NCI-H460 (cell line): Measurements from ENCODE around the gene CGB1. TPM values are rescaled to one million over a fixed set of nuclear protein-coding genes. Genes with fewer than 3 reads are reported as not detected.
A peak's percentile ranks its signal among the peaks of the same experiment; 100 is the strongest.

ENCODE experiments used
- DNase-seq: peaks from one replicate; pipeline ENCODE4 v3.0.0-alpha.2; 2016; ENCODE audit warnings: low read depth; ENCODE audit errors: extremely low read depth
- polyA plus RNA-seq: library from polyadenylated mRNA; depleted of rRNA; stranded (reverse); fragments of >200 nt; gene quantifications from 2 replicates; pipeline ENCODE4 v1.2.3, GENCODE V29; 2014; cell fraction: nucleus; rRNA removed
- total RNA-seq: library from RNA; depleted of rRNA; stranded (reverse); fragments of >200 nt; shearing (Covaris generic); gene quantifications from 2 replicates; pipeline ENCODE4 v1.2.3, GENCODE V29; 2014; rRNA removed

Gene CGB1
- total RNA-seq, result not detected in 2 replicates
- not detected in 2 replicates for polyA plus RNA-seq

DNA sequence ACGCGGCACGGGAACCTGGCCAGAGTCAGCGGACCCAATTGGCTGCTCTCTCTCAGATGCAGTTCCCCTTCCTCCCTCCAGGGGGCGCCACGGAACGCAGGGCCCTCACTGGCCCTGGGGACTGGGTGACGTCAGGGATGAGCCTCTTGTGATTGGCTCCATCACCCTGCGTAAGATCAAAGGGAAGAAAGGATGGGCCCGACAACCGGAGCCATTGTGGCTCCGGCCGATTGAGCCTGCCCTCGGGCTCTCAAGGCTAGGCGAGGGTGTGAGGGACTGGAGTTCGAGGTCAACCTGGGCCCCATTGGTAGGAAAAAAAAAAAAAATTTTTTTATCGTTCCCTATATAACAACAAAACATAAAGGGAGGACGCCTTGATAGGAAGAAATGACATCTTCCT, at the start of gene CGB1:
CGB1 (minus strand) TSS at position 81 of the 400 bp plus-strand sequence. CDS start 184 bp downstream, outside the sequence.
- peak; percentile 26 for DNase-seq

DNA sequence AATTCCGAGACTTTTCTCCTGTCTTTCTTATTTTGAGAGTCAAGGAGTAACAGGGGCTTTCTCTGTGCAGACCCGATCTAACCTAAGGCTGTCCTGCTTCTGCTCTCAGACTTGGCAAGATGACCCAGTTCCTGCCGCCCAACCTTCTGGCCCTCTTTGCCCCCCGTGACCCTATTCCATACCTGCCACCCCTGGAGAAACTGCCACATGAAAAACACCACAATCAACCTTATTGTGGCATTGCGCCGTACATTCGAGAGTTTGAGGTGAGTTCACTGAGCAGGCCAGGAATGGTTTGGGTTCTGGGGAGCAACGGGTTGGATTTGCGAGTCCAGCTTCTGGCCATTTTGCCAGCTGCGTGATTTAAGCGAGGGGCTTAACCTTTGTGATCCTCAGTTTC, 49.6 kb upstream of the CGB1 start:
- DNase-seq, result no peak

GRCh38 chr19:49085868-49086232, 49.2 kb upstream of the CGB1 start:
- DNase-seq, result no peak

DNA sequence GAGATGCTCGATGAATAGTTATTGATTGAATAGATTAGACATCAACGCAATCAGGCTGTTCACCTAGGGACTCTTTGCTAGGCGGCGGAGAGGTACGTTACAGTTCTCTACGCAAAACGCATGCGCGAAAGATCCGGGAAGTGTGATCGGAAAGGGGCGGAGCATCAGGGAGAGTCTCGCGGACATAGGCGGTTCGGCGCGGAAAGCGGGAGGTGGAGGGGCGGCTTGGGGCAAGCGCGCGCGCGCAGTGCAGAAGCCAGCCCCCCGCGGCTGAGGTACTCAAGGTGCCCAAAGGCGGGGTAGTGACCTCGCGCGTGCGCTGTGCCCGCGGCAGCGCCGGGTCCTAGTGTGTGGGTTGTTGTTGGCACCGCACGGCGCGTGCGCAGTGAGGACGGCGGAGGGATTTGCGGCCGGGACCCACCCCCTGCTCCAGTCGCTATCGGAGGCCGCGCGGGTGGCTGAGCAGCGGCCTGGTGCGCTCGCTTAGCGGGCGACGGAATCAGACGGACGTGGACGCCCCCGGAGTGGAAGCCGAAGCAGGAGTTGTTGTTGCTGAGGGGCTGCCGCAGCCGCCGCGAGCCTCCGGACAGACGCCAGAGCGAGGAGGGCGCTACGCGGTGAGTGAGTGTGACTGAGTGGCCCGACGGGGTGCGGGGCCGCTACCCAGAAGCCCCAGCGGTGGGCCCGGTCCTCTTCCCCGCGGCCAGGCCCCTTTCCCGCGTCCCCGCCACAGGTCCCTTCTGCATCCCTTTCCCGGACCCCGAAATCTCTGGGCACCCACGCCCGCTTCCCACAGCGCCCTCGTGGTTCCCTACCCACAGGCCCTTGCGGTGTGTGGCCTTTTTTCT, 48.5 kb upstream of the CGB1 start, which contains the start of gene SNRNP70:
SNRNP70 (plus strand) TSS at position 432 of the 848 bp plus-strand sequence. CDS start 964 bp downstream, outside the sequence.
- DNase-seq, result peak; percentile 96

- DNase-seq, result no peak
Observed at GRCh38 chr19:49084206-49085019, 47.7 kb upstream of the CGB1 start.

GRCh38 chr19:49081273-49081672, 44.6 kb upstream of the CGB1 start:
- no peak for DNase-seq

DNA sequence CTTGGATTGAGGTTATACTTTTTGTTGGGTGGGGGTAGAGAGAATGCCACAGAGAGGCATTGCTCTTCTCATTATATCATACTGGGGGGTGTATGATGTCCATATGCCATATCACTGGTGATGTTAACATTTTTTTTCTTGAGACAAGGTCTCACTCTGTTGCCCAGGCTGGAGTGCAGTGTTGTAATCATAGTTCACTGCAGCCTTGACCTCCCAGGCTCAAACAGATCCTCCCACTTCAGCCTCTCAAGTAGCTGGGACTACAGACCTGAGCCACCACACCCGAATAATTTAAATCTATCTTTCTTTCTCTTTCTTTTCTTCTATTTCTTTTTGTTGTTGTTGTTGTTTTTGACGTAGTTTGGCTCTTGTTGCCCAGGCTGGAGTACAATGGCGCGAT, 43.7 kb upstream of the CGB1 start:
- DNase-seq, result no peak

DNA sequence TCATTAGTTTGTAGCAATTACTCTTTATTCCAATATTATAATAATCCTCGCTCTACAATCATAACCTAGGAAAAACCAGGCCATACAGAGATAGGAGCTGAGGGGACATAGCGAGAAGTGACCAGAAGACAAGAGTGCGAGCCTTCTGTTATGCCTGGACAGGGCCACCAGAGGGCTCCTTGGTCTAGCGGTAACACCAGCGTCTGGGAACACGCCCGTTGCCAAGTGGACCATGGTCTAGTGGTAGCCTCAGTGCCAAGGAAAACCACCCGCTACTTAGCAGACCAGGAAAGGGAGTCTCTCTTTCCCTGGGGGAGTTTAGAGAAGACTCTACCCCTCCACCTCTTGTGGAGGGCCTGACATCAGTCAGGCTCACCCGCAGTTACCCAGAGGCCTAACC, 38.2 kb upstream of the CGB1 start:
- DNase-seq, result peak; percentile 47

DNA sequence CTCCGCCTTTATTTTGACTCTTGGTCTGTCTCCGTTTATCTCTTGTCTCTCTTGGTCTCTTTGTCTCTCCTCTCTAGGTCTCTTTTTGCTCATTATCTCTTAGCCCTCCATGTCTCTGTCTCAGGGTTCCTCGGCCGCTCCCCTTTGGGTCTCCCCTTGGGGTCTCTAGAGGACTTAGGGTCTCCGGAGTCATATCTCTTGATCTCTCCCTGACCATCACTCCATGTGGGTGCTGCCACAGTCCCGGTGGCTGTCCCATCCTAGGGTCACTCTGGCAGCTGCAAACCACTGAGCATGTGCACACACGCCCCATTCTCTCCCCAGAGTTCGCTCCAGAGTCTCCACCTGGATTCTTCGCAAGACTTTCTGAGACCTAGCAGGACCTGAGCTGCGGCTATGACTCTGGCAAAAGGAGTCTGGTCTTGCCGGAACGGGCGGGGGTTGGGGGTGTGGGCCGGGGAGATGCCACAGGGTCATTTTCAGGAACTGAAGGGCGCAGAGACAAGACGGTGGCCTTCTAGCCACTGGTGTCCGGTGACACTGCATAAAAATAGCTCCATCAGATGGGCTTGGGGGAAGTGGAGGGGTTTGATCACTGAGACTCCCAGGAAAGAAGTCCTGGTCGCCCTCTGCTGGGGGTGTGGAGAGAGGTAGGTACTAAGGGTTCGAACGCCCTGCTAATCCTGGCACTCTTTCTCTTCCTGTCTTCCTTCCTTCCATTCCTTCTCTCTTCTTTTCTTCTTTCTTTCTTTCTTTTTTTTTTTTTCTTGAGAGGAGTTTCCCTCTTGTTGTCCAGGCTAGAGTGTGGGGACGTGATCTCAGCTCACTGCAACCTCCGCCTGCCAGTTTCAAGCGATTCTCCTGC, 37.1 kb upstream of the CGB1 start:
- DNase-seq, result no peak

- DNase-seq, result no peak
Observed at GRCh38 chr19:49071860-49072547, 35.3 kb upstream of the CGB1 start.

- no peak for DNase-seq
Observed at GRCh38 chr19:49070416-49070815, 33.7 kb upstream of the CGB1 start.

GRCh38 chr19:49069026-49069425, 32.3 kb upstream of the CGB1 start:
- DNase-seq, result no peak

GRCh38 chr19:49067554-49067953, 30.9 kb upstream of the CGB1 start:
- no peak for DNase-seq

- no peak for DNase-seq
Observed at GRCh38 chr19:49065905-49066512, 29.3 kb upstream of the CGB1 start.

GRCh38 chr19:49064768-49065611, 28.3 kb upstream of the CGB1 start, which contains the start of gene NTF4:
NTF4 (minus strand) TSS chr19:49064818; CDS start chr19:49061997, 2,821 bp downstream.
- no peak for DNase-seq

DNA sequence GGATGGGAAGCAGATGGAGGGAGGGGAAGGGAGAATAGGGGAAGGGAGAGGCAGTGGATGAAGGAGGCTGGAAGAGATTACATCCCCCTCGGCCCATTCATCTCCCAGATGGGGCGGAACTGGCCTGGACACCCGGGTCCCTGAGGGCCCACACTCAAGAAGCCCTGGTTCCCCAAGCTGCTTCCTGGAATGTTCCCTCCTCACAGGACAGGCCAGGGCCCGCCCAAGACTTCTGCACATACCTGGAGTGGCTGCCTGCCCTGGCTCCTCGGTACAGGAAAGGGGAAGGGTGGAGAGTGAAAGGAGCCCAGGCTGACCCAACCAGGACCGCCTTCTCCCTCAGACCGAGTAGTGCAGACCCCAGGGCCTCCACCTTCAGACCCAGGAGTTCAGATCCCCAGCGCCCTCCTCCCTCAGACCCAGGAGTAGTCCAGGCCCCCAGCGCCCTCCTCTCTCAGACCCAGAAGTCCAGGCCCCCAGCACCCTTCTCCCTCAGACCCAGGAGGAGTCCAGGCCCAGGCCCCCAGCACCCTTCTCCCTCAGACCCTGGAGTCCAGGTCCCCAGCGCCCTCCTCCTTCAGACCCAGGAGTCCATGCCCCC, 27.4 kb upstream of the CGB1 start:
- no peak for DNase-seq

DNA sequence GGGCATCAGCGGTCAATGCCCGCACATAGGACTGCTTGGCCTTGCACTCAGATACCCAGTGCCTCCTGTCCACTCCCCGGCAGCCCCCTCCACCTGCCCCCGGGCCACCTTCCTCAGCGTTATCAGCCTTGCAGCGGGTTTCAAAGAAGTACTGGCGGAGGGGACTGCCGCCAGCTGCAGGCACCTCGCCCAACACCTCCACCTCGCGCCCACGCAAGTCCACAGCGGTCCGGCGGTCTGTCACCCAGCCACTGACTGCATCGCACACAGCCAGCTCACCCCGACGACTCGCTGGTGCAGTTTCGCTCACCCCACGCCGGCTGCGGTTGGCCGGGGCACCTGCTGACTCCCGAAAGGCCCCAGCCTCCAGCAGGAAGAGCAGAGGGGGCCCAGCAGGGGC, 24.8 kb upstream of the CGB1 start:
- no peak for DNase-seq

DNA sequence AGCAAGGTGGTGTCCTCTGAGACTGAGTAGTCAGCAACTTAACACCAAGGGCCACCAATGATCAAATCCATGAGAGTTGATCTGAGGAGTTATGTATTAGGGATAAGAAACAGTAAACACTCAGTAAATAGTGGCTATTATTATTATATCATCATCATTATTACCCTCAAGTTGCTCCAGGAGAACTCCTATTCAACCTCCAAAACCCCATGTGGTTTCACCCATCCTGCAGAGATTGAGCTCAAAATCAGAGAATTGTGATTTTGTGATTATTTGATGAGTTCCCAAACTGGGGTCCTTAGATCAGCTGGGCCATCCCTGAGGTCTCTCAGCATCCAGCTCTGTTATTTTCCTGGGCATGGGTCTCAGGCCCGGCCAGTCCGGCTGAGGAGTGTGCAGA, 24.3 kb upstream of the CGB1 start:
- no peak for DNase-seq
